Kidney glomerular epithelial cell (primary cell): ENCODE measurements around the gene PRKAG1.

Experiments
- DNase-seq: peaks from one replicate; lab custom pipeline; 2025; lab: John Stamatoyannopoulos, UW

The PRKAG1 gene

DNA sequence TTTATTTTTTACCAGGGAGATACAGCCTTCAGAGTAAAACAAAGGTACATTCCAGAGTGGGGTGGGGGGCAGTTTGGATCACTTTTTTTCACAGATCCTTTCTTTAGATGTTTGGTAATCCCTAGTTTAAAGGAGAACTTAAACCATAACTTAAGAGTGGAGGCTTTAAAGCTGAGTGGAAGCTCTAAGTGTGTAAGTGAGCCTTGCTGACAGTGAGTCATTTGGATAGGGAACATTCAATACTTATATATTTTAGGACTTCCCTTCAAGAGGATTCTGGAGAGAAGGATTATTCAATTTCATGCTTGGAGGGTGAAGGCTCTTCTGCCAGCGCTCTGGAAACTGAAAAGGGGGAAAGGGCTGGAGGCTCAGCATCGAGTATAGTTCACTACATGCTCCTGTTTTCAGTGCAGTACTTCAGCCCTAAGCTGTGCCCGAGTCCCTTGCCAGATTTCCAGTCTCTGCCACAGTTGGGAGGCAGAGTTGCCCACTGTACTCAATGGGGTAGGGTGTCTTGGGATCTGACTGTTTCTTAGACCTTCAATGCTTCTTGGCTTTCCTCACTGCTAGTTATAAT, 8.4 kb downstream of the PRKAG1 start:
- no peak for DNase-seq

GRCh38 chr12:49008943-49009342, 9.6 kb downstream of the PRKAG1 start:
- DNase-seq: no peak

- DNase-seq: no peak
Observed at GRCh38 chr12:49000346-49000745, 18.2 kb downstream of the PRKAG1 start.

- no peak for DNase-seq
Observed at GRCh38 chr12:48999371-49000131, 19.0 kb downstream of the PRKAG1 start, which contains the start of gene DDN. TSS of gene DDN (minus strand) at chr12:48999375. CDS start at chr12:48999287, 88 bp downstream.

DNA sequence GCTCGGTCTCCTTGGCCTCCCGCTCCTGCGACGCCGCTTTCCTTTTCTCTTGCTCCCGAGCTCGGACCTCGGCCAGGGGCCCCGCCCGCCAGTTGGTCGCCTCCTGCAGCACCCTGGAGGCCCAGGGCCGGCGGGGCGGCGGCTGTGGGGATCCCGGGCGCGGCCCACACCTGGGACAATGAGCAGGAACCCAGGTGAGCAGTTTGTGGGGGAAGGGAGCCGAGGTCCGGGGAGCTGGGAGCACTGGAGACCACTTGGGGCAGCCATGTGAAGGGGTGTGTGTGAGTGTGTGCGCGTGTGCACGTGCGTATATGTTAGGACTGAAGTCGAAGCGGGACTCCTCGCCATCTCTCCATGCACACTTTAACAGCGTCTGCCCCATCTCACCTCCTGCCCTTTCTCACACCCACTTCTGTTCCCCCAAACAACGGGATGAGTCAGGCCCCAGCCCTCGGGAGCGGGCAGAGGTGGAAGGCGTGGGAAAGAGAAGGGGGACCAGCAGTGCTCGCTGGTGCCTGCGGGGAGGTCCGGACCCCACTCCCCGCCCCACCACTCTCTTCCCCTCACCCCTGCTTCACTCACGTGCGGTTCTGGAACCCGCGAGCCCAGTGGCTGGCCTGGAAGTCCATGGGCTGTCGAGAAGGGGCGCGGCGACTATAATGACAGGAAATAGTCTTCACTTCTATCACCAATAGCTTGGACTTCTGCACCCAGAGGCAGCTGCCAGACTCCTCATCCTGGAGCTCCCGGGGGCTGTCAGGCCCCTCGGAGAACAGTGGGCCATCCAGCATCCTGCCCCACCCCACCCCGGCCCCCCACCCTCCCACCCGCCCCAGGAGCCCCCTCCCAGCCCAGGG, 19.9 kb downstream of the PRKAG1 start:
- no peak for DNase-seq

DNA sequence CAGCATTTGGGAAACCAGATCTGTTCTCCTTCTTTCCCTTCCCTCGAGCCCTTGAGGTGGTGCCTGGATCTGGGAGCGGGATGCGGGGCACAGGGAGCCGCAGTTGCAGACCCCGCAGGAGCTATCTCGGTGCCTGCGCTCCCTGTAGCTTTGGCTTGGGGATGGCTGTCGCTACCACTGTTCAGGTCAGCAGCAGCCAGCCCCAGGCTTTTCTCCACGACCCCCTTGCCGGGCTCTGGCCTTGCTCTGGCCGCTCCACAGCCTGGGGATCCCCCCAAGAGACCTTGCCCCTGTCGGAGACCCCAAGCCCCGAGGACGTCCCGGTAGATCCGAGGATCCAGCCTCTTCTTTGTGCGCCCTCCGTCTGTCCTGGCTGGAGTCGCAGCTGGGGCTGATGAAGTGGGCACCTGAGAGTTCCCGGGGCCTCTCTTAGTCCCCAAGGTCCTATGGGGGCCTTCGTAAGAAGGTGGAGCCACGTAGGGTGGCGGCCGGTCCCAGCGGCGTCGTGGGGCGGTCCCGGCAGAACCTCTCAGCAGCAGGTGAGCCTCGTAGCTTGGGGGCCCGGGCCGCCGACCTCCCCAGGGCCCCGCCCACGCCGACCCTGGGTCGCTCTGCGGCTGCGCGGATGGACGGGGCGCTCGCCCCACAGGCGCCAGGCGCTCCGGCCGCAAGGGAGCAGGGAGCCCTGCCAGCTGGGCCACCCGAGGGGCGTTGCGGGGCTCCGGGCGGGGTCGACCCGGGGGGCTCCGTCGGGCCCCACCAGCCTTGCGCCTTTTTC, 20.7 kb downstream of the PRKAG1 start:
- DNase-seq: no peak

DNA sequence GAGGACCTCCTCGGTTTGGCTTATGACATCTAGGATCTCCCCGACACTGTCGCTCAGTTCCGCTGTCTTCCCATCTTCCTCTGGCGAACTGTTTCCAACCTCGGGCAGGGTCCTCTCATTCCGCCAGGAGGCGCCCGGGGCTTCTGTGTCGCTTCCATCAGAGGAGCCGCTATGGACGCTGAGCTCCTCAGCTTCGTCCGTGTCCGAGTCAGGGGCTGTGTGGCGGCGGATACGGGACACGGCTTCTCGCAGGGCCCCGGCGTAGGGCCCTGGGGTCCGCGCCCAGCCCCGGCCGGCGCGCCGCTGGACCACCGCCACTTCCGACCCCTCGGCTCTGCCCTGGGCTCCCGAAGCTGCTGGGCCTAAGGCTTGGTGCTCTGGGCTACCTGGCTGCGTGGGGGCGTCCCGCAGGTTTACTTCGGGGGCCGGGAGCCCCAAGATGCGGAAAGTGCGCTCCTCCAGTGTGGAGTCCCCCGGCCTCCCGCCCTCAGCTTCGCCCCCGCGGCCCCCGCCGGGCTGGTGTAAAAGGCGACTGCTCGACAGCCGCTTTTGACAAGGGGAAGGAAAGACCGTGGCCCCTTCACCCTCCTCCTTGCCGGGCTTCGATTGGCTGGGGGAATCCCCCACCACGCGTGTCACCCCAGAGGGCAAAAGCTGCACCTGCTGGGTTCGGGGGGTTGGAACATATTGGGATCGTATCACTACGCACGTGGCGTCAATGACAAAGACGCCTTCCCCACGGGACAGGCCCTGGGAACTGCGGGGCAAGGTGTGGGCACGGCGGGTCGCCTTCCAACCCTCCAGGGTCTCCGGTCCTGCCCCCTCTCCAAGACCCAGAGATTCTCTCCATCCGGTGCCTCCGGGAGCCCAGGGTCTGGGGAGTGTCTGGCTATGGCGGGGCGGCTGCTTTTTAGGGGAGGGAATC, 21.5 kb downstream of the PRKAG1 start:
- DNase-seq: no peak

DNA sequence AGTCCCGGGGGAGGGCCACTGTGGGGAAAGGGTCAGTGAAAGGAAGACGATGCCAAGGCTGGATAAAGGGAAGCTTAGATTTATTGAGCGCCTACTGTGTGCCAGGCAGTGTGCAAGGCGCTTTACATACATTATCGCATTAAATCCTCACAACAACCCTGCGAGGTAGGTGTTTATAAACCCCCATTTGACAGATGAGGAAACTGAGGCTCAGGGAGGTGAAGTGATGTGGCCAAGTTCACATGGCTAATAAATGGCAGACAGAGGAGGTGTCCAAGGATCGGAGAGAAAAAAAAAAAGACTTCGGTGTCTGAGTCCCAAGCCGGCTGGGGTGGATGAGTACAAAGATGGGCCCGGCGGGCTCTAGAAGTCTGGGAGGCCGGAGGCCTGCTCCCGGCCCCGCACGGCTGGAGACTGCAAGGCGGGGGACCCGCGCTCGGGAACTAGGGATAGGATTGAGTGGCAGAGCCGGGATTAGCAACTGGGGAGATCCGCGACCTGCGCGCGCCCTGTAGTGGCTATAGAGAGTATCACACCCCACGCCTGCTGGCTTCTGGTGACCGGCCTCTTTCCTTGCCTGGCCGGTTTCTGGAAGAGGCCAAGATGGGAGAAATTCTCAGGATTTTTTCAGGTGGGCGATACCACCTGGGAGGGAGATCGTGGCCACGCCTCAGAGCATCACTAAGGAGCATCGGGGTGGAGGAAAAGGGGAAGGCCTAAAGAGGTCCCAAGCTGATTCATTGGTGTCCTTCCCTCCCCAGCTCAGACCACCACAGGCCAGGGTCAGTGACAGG, 23.3 kb downstream of the PRKAG1 start:
- DNase-seq: peak; percentile 73

GRCh38 chr12:48994224-48995085, 24.1 kb downstream of the PRKAG1 start:
- DNase-seq: no peak

GRCh38 chr12:48993787-48994186, 24.8 kb downstream of the PRKAG1 start:
- DNase-seq: no peak

DNA sequence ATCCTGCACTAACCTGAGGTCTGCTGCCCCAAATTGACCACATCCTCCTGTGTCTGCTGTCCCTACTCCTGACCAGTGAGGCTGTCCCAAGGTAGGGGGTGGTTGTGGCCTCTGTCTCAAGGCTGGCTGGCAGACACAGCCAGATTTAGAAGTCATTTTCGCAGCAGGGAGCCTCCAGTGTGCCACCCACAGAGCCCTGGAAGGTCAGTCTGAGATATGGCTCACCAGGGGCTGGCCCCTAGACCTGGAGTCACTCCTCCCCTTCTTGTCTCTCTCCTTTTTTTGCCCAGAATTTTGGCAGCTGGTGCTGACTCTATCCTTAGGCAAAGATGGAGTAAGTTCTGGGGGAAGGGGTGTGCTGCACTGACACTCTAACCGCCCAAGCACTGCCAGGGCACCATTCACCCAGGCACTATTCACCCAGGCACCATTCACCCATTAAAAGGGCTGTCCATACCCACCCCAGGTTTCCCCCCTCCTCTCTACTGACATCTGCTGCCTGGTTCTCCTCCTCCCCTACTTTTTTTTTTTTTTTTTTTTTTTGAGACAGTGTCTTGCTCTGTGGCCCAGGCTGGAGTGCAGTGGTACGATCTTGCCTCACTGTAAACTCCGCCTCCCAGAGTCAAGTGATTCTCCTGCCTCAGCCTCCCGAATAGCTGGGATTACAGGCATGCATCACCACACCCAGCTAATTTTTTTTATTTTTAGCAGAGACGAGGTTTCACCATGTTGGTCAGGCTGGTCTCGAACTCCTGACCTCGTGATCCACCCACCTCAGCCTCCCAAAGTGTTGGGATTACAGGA, 27.1 kb downstream of the PRKAG1 start:
- DNase-seq: no peak

DNA sequence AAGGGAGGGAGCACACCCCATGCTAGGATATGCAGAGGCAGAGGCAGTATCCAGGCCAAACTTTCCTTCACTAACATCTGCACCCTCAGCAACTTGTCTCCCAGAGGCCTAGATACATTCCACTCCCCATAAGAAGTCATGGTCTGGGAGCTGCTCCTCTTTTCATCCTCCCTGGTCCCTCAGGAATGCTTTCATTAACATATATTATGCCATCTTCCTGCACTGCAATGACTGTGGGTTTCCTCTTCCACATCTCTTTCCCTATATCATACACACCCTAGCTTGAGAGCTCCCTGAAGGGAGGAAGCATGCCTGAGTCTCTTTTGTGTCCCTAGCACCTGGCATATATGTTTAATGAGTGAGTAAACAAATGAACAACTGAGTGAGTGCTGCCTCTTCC, 28.0 kb downstream of the PRKAG1 start:
- DNase-seq: no peak

DNA sequence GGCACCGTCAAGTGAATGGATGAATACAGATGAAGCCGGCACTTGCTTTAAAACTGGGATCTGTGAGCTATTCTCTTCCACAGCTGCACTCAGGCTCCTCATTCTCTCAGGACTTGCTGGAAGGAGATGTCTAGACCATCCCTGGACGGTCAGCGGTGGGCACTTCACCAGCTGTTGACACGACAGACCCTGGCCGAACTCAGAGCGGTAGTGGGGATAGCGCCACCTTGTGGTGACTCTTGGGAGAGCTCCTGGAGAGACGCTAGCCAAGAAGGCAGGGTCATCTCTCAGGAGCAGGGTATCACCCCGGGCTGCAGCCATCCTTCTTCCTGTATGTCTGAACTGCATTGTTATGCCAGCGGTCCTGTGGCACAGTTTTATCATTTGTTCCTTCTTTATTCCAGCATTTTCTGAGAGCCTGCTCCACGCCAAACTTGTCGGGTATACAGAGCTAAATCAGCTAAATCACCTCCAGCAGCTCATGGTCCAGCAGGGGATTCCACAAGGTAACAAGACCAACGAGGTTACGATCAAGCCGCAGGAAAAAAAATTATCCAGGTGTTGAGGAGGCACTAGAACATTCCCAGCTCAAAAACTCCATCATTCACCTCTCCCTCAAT, 30.4 kb downstream of the PRKAG1 start:
- DNase-seq: peak; percentile 32

- DNase-seq: no peak
Observed at GRCh38 chr12:48986720-48987291, 31.8 kb downstream of the PRKAG1 start.

DNA sequence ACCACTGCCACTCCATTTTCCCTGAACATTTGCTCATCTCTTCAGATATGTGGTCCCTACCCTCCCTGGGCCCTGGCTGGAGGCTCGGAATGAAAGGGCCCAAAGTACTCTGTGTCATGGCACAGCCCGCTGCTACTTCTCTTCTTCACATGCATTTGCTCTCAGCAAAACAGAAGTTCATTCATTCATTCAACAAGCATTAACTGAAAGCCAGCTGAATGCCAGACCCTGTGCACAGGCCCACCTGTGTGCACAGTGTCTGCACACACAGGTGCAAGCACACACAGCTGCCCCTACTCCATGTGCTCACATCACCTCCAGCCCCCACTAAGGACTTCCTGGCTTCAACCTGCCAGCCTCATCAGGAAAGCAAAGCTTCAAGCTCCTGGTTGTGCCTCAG, 32.7 kb downstream of the PRKAG1 start:
- DNase-seq: no peak

- DNase-seq: no peak
Observed at GRCh38 chr12:48985475-48985897, 33.1 kb downstream of the PRKAG1 start.

- no peak for DNase-seq
Observed at GRCh38 chr12:48982397-48983080, 36.0 kb downstream of the PRKAG1 start.
